GM03348 (cell line): ENCODE results near the gene FRY.

Source experiments
- DNase-seq: peaks from one replicate; pipeline ENCODE4 v3.0.0; 2012; ENCODE audit warnings: low spot score

Gene FRY

DNA sequence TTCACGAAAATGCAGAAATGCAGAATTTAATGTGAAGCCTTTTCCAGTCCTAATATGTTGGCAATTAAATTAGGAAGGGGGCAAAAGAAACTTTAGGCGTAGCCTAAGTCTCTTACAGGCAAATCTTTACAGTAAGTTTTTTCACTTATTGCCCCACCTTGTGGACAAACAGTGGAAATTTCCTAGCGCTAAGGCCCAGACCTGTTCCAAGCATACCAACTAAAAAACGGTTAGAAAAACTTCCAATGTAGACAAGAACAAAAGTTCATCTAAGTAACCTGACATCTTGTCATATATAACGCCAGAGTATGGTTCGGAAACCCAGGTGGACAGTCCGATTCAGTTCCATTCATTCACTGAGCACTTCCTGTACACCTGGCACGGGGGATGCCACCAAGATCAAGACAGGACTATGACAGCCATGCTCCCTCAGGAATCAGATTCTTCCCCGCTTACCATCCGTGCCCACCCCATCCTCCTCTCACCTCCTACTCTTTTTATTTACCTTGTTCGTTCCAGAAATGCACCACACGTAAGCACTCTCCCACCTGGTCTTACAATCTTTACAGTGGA, 278.6 kb downstream of the FRY start:
- DNase-seq: peak; percentile 63

GRCh38 chr13:32311188-32311897, 279.8 kb downstream of the FRY start:
- DNase-seq: no peak

DNA sequence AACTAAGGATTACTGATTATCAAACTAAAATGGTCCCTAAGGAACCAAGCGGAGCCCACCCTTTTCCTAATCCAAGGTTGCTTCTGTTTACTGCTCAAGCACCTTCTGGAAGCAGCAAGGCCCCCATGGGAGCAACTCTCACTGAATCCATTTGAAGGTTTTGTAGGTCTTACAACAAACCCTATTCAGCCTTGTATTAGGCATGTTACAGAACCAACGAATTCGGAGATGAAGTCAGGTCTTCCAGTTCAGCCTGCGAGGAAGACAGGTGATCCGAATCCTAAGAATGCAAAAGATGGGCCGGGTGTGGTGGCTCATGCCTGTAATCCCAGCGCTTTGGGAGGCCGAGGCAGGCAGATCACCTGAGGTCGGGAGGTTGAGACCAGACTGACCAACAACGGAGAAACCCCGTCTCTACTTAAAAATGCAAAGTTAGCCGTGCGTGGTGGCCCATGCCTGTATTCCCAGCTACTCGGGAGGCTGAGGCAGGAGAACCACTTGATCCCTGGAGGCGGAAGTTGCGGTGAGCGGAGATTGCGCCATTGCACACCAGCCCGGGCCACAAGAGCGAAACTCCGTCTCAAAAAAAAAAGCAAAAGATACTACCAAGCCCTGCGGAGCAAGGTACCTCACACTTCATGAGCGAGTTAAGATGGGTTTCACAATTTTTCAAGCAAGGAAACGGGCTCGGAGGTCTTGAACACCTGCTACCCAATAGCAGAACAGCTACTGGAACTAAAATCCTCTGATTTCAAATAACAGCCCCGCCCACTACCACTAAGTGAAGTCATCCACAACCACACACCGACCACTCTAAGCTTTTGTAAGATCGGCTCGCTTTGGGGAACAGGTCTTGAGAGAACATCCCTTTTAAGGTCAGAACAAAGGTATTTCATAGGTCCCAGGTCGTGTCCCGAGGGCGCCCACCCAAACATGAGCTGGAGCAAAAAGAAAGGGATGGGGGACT, 283.0 kb downstream of the FRY start:
- DNase-seq: peak; percentile 48

DNA sequence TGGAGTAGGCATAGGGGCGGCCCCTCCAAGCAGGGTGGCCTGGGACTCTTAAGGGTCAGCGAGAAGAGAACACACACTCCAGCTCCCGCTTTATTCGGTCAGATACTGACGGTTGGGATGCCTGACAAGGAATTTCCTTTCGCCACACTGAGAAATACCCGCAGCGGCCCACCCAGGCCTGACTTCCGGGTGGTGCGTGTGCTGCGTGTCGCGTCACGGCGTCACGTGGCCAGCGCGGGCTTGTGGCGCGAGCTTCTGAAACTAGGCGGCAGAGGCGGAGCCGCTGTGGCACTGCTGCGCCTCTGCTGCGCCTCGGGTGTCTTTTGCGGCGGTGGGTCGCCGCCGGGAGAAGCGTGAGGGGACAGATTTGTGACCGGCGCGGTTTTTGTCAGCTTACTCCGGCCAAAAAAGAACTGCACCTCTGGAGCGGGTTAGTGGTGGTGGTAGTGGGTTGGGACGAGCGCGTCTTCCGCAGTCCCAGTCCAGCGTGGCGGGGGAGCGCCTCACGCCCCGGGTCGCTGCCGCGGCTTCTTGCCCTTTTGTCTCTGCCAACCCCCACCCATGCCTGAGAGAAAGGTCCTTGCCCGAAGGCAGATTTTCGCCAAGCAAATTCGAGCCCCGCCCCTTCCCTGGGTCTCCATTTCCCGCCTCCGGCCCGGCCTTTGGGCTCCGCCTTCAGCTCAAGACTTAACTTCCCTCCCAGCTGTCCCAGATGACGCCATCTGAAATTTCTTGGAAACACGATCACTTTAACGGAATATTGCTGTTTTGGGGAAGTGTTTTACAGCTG, 283.9 kb downstream of the FRY start, which contains the start of the genes BRCA2 and ZAR1L:
Gene BRCA2, plus strand, starts transcription at position 271 of the 790 bp plus-strand sequence. CDS start 953 bp downstream, outside the sequence.
Gene ZAR1L, minus strand, starts transcription at position 126 of the 790 bp plus-strand sequence. CDS start 3,438 bp downstream, outside the sequence.
- peak; percentile 93 for DNase-seq

DNA sequence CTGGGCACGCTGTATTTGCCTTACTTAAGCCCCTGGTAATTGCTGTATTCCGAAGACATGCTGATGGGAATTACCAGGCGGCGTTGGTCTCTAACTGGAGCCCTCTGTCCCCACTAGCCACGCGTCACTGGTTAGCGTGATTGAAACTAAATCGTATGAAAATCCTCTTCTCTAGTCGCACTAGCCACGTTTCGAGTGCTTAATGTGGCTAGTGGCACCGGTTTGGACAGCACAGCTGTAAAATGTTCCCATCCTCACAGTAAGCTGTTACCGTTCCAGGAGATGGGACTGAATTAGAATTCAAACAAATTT, 284.4 kb downstream of the FRY start:
- no peak for DNase-seq

GRCh38 chr13:32316501-32316900, 284.9 kb downstream of the FRY start:
- no peak for DNase-seq

GRCh38 chr13:32317716-32318465, 286.3 kb downstream of the FRY start:
- no peak for DNase-seq

DNA sequence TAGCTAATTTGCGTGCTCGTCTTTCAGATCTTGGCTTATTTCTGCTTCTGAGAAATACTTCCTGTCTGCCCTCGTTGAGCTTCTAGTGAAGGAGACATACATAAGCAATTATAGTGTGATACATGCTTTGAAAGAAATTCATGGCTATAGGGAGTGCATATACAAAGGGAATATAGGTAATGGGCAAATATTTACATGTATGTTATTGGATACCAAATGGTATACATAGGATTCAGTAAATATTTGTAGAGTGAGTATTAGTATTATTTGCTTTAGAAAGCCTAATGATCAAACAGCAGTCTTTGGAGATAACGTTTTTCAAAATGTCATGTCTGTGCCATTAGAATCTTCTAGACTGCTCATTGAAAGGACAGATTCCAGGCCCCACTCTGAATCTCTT, 289.0 kb downstream of the FRY start:
- no peak for DNase-seq

- peak; percentile 78 for DNase-seq
Observed at GRCh38 chr13:32323912-32324311, 292.3 kb downstream of the FRY start.

- DNase-seq: peak; percentile 55
Observed at GRCh38 chr13:32330441-32330840, 298.9 kb downstream of the FRY start.

DNA sequence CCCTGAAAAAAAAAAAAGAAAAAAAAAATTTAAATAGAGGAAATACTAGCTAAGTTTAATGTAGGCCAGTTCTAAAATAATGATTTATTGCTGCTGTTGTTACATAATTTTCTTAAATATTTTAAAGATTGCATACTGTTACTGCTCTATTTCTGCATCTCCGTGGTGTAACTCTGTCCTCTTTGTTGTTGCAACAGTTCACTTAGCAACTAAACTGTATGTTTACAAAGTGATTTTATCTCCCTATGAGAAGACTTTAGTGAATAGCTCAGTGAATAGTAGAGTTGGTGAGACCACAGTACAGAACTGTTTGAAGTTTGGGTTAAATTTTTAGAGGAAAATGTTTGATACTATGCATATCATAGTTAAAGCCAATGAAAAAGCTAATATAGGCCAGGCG, 303.1 kb downstream of the FRY start:
- no peak for DNase-seq

DNA sequence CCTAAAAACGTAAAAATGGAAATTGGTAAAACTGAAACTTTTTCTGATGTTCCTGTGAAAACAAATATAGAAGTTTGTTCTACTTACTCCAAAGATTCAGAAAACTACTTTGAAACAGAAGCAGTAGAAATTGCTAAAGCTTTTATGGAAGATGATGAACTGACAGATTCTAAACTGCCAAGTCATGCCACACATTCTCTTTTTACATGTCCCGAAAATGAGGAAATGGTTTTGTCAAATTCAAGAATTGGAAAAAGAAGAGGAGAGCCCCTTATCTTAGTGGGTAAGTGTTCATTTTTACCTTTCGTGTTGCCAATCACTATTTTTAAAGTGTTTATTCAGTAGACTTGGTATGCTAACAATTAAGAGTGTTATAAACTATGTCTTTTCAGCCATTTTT, 309.3 kb downstream of the FRY start:
- DNase-seq: no peak

DNA sequence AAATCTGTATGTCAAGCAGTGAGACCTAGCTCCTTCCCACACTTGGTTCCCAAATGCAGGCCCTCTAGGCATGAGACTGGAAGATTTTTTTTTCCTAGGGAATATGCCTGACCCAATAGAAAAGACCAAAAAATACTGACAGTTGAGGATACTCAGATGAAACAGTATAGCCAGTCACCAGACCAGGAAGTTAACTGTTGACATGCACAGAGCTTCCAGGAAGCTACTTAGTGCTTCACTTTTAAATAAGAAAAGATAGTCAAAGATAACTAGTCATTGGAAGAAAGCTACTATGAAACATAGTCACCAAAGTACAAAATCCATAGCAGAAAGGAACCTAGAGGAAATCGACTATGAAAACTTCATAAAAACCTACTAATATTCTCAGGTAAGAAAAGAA, 316.1 kb downstream of the FRY start:
- no peak for DNase-seq
